ENCODE results near the gene CEP120. TPM values are rescaled to one million over a fixed set of nuclear protein-coding genes. Genes with fewer than 3 reads are reported as not detected.

CEP120 gene
- total and polyA plus RNA-seq, 3 donors from 2014 or later: 25.8 to 47.5 (median 45.8) TPM

DNA sequence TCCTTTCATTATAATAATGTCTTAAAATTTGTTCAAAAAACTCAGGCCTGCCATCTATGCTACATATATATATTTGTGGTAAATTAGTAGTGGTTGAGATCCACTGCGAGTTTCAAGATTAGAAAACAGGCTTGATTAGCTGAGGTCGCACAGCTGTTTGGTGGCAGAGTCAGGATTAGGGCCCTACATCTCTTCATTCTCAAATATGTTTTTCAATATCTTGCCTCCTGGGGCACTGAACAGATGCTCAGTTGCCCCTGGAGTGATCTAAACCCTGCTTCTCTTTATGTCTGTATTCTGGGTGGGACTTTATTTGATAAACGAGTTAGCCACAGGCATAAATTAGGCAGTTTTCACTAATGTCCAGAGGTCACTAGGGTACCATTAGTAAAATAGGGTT, 27.8 kb upstream of the CEP120 start:
- Histone ChIP-seq H3K27me3 (no peaks in the 10 kb centered on the region), H3K9me3 (no peaks in the 10 kb centered on the region), H3K4me1 (no peaks in the 10 kb centered on the region), H3K4me3 (no peak overlapping the region), H3K27ac (no peak overlapping the region), H3K36me3 (ENCODE audit: low read depth, missing control alignments) (no peaks in the 10 kb centered on the region)
- 75 to 80% methylated on average over 3 of the region's 3 CpGs for WGBS, 2 donors
- intact Hi-C loops (cut with DNase I; ENCODE audit: low total_unique reads): no loop called here
- TF ChIP-seq, protein P1, sequence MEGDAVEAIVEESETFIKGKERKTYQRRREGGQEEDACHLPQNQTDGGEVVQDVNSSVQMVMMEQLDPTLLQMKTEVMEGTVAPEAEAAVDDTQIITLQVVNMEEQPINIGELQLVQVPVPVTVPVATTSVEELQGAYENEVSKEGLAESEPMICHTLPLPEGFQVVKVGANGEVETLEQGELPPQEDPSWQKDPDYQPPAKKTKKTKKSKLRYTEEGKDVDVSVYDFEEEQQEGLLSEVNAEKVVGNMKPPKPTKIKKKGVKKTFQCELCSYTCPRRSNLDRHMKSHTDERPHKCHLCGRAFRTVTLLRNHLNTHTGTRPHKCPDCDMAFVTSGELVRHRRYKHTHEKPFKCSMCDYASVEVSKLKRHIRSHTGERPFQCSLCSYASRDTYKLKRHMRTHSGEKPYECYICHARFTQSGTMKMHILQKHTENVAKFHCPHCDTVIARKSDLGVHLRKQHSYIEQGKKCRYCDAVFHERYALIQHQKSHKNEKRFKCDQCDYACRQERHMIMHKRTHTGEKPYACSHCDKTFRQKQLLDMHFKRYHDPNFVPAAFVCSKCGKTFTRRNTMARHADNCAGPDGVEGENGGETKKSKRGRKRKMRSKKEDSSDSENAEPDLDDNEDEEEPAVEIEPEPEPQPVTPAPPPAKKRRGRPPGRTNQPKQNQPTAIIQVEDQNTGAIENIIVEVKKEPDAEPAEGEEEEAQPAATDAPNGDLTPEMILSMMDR (IDR thresholded peaks at IDR 0.05): no peak
- no peak for TF ChIP-seq POLR2A (IDR thresholded peaks at IDR 0.05)
- DNase-seq: no peak

DNA sequence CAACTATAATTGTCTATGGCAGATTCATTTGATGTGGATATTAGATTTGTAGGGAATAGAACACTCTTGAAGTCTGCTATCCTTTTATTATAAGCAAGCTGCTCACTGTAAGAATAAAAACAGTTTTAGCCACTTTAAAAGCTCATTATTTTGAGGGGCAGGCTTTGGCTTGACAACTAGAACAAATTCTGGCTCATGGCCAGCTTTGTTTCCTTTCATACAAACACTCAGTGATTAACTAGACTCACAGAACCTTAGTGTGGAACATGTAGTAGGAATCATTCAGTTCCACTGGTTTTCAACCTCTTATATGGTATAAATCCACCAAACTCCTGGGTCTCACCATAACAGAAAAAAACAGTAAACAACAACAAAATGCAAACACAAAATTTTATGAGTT, 27.4 kb upstream of the CEP120 start:
- Histone ChIP-seq H3K4me3 (no peak overlapping the region), H3K4me1 (no peaks in the 10 kb centered on the region), H3K27me3 (no peaks in the 10 kb centered on the region), H3K36me3 (ENCODE audit: low read depth, missing control alignments) (no peaks in the 10 kb centered on the region), H3K27ac (no peak overlapping the region), H3K9me3 (no peaks in the 10 kb centered on the region)
- TF ChIP-seq, protein P1 (IDR thresholded peaks at IDR 0.05): no peak
- TF ChIP-seq POLR2A (IDR thresholded peaks at IDR 0.05): no peak
- DNase-seq: peak; percentile 58
- intact Hi-C loops (cut with DNase I; ENCODE audit: low total_unique reads): no loop called here

DNA sequence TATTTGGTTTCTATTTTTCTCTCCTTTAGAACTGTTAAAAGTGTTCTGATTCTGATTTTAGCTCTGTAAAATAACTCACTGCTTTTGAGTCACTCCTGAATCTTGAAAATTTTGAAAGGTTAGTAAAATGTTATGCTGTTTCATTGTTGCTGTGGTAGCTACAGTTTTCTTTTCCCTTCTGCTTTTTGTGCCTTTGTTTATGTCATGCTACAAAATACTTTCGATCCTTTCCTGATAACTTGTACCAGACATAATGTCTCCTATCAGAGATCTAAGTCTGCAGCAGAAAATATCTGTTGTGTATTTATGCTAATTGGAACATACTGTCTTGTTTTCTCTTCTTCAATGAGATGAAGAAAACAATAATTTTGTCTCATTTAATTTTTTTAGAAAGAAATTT, 26.9 kb upstream of the CEP120 start:
- Histone ChIP-seq H3K27ac (no peak overlapping the region), H3K4me3 (no peak overlapping the region), H3K36me3 (ENCODE audit: low read depth, missing control alignments) (no peaks in the 10 kb centered on the region), H3K27me3 (no peaks in the 10 kb centered on the region), H3K9me3 (no peaks in the 10 kb centered on the region), H3K4me1 (no peaks in the 10 kb centered on the region)
- DNase-seq: no peak
- no peak for TF ChIP-seq POLR2A (IDR thresholded peaks at IDR 0.05)
- TF ChIP-seq, protein P1 (IDR thresholded peaks at IDR 0.05): no peak
- intact Hi-C loops (cut with DNase I; ENCODE audit: low total_unique reads): no loop called here
- WGBS, 2 donors: 43 to 46% methylated on average over 1 of the region's 1 CpG

DNA sequence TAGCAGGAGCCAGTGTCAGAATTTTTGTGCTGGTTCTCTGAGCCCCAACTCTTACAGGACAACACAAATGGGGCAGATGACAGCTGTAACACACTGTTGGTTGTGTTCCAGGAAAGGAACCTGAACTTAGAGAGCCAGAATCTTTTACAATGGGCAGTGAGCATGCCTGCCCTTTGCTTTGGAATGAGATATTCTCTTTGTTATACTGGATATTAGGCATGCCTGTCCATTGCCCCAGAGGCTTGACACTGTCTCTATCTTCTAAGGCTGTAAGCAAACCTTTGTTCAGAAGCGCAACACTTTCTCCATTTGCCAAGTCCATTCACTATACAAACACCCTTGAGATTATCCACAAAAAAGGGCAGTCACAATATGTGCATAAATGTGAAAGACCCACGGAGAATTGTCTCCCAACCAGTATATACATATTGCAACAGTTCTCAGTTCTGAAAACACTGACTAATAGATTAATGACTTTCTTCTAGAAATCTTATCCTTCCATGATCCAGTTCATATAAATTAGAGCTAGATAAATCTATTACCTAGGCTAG, 26.3 kb upstream of the CEP120 start:
- H3K27me3 ChIP-seq: no peaks in the 10 kb centered on the region
- no peak overlapping the region for H3K4me3 ChIP-seq
- 88 to 89% methylated on average over 2 of the region's 2 CpGs for WGBS, 2 donors
- no peaks in the 10 kb centered on the region for H3K4me1 ChIP-seq
- no peaks in the 10 kb centered on the region for H3K9me3 ChIP-seq
- TF ChIP-seq, protein P1 (IDR thresholded peaks at IDR 0.05): no peak
- no peak for TF ChIP-seq POLR2A (IDR thresholded peaks at IDR 0.05)
- intact Hi-C loops (cut with DNase I; ENCODE audit: low total_unique reads): no loop called here
- H3K36me3 ChIP-seq (ENCODE audit: low read depth, missing control alignments): no peaks in the 10 kb centered on the region
- H3K27ac ChIP-seq: no peak overlapping the region
- DNase-seq: no peak

DNA sequence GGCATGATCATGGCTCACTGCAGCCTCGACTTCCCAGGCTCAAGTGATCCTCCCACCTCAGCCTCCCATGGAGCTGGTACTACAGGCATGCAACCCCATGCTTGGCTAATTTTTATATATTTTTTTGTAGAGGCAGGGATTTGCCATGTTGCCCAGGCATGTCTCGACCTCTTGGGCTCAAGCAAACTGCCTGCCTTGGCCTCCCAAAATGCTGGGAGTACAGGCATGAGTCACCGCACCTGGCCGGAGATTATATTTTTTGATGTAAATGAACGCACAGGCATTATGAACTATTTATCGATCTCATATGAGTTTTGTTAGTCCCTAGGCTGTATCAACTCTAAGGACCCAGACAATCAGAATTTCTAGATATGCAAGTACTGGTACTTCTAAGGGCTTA, 25.5 kb upstream of the CEP120 start:
- H3K27ac ChIP-seq: no peak overlapping the region

More for the DNA sequence above, 25.5 kb upstream of the CEP120 start:
- intact Hi-C loops (cut with DNase I; ENCODE audit: low total_unique reads): no loop called here
- DNase-seq: no peak
- H3K4me3 ChIP-seq: no peak overlapping the region
- no peaks in the 10 kb centered on the region for H3K9me3 ChIP-seq
- 93 to 96% methylated on average over 6 of the region's 6 CpGs for WGBS, 2 donors
- no peaks in the 10 kb centered on the region for H3K36me3 ChIP-seq (ENCODE audit: low read depth, missing control alignments)
- no peaks in the 10 kb centered on the region for H3K4me1 ChIP-seq
- no peak for TF ChIP-seq POLR2A (IDR thresholded peaks at IDR 0.05)
- TF ChIP-seq, protein P1 (IDR thresholded peaks at IDR 0.05): no peak
- H3K27me3 ChIP-seq: no peaks in the 10 kb centered on the region
